OCI-LY7 (cell line): Measurements from ENCODE around the gene DIPK1C. TPM values are rescaled to one million over a fixed set of nuclear protein-coding genes. Genes with fewer than 3 reads are reported as not detected.

Experiments
- BruUV-seq: library from RNA; stranded (reverse); fragments of 400-500 nt; replicated peaks from 2 replicates; lab custom pipeline; 2021; lab: Mats Ljungman, UMichigan
- CTCF ChIA-PET: fragments of 300-600 bp; sonication (Branson Sonifier 250); formaldehyde crosslinking; loops from one replicate; lab custom pipeline; 2022; ENCODE audit warnings: antibody characterized with exemption; ENCODE audit not compliant: unreplicated experiment; lab: Charles Lee
- POLR2A ChIA-PET: fragments of 300-600 bp; sonication (Branson Sonifier 250); formaldehyde crosslinking; loops from one replicate; lab custom pipeline; 2022; ENCODE audit warnings: antibody characterized with exemption; lab: Charles Lee
- DNase-seq: peaks from one replicate; pipeline ENCODE4 v3.0.0-alpha.2; 2015; ENCODE audit warnings: low spot score
- H2AFZ ChIP-seq: fragments of 200-600 bp; sonication (generic), shearing (Covaris generic); 2 replicates; pipeline ENCODE4 v1.6.1; 2014; ENCODE audit warnings: mild to moderate bottlenecking, antibody characterized with exemption, low read length, moderate library complexity
- H3K27ac ChIP-seq: fragments of 200-600 bp; sonication (generic); 2 replicates; pipeline ENCODE4 v1.5.1; 2014; ENCODE audit warnings: mixed run types, low read depth, mild to moderate bottlenecking, moderate library complexity, low read length, inconsistent platforms; ENCODE audit not compliant: poor library complexity, severe bottlenecking
- H3K36me3 ChIP-seq: fragments of 200-600 bp; sonication (generic); 2 replicates; pipeline ENCODE4 v1.6.1; 2014; ENCODE audit warnings: mild to moderate bottlenecking, antibody characterized with exemption, low read length, moderate library complexity, mixed read lengths; ENCODE audit not compliant: insufficient read depth
- H3K4me1 ChIP-seq: fragments of 200-600 bp; sonication (generic); 2 replicates; pipeline ENCODE4 v1.5.1; 2014; ENCODE audit warnings: mild to moderate bottlenecking, low read length; ENCODE audit not compliant: insufficient read depth, poor library complexity, severe bottlenecking
- H3K4me2 ChIP-seq: fragments of 200-600 bp; sonication (generic); 2 replicates; pipeline ENCODE4 v1.6.1; 2014; ENCODE audit warnings: mild to moderate bottlenecking, low read length
- H3K4me3 ChIP-seq: fragments of 200-600 bp; sonication (generic); 2 replicates; pipeline ENCODE4 v1.5.1; 2014; ENCODE audit warnings: mild to moderate bottlenecking, low read depth, low read length; ENCODE audit not compliant: poor library complexity, severe bottlenecking
- H3K79me2 ChIP-seq: fragments of 200-600 bp; sonication (generic); 2 replicates; pipeline ENCODE4 v1.6.1; 2016; ENCODE audit warnings: low read depth, mild to moderate bottlenecking, low read length, moderate library complexity, mixed read lengths; ENCODE audit not compliant: insufficient read depth
- H3K9me2 ChIP-seq: fragments of 200-600 bp; sonication (generic); 2 replicates; pipeline ENCODE4 v1.6.1; 2016; ENCODE audit warnings: mild to moderate bottlenecking, low read length, mixed read lengths; ENCODE audit not compliant: insufficient read depth
- H3K9me3 ChIP-seq: fragments of 200-600 bp; sonication (generic); 2 replicates; pipeline ENCODE4 v1.6.1; 2014; ENCODE audit warnings: mild to moderate bottlenecking, mixed run types, low read length, mixed read lengths
- H4K20me1 ChIP-seq: fragments of 200-600 bp; sonication (generic); 2 replicates; pipeline ENCODE4 v1.6.1; 2014; ENCODE audit warnings: mild to moderate bottlenecking, antibody characterized with exemption, low read length, moderate library complexity, mixed read lengths; ENCODE audit not compliant: insufficient read depth
- CTCF ChIP-seq: fragments of 200-600 bp; sonication (generic); conservative IDR thresholded peaks from 2 replicates; pipeline ENCODE4 v1.5.1; 2014; ENCODE audit warnings: mild to moderate bottlenecking, antibody characterized with exemption, low read length, moderate library complexity, mixed read lengths
- EZH2phosphoT487 ChIP-seq: fragments of 200-600 bp; sonication (generic); IDR thresholded peaks from 2 replicates; pipeline ENCODE4 v1.6.1; 2018; ENCODE audit warnings: low read depth, borderline replicate concordance, mild to moderate bottlenecking, mixed run types, antibody characterized with exemption, low read length, moderate library complexity, mixed read lengths
- intact Hi-C: fragments of 100-400 bp; cut with micrococcal nuclease; formaldehyde crosslinking; loops from one replicate; pipeline ENCODE4 v1.10.0; 2022; ENCODE audit not compliant: unreplicated experiment
- total RNA-seq, 2 experiments: library from RNA; depleted of rRNA in 1 of 2; stranded (reverse); fragments of >200 nt in 1 of 2; shearing (Covaris generic) in 1 of 2; gene quantifications; 2 replicates each; pipeline ENCODE4 v1.2.3, GENCODE V29; 2014 to 2022

DIPK1C gene
- total RNA-seq, 2 experiments from 2014 or later, result not detected

GRCh38 chr18:74451148-74451547 lies 6.0 kb downstream of the DIPK1C start:
- Histone ChIP-seq H3K36me3 (no peaks in the 10 kb centered on the region), H3K4me3 (no peak overlapping the region), H3K9me3 (no peaks in the 10 kb centered on the region), H3K4me1 (no peaks in the 10 kb centered on the region), H3K9me2 (no peaks in the 10 kb centered on the region), H3K4me2 (no peak overlapping the region), H3K79me2 (no peaks in the 10 kb centered on the region), H2AFZ (no peak overlapping the region), H3K27ac (no peak overlapping the region), H4K20me1 (no peaks in the 10 kb centered on the region)
- no TSS peak for BruUV-seq
- ChIA-PET POLR2A (no interaction called here), CTCF (no interaction called here)
- no peak for DNase-seq
- intact Hi-C loops, result no loop called here
- TF ChIP-seq CTCF, result no peak
- no peak for TF ChIP-seq EZH2phosphoT487

GRCh38 chr18:74450626-74451025 lies 6.5 kb downstream of the DIPK1C start:
- Histone ChIP-seq H3K4me3 (no peak overlapping the region), H3K27ac (no peak overlapping the region), H3K9me3 (no peaks in the 10 kb centered on the region), H3K36me3 (no peaks in the 10 kb centered on the region), H3K9me2 (no peaks in the 10 kb centered on the region), H2AFZ (no peak overlapping the region), H3K4me1 (no peaks in the 10 kb centered on the region), H3K4me2 (no peak overlapping the region), H4K20me1 (no peaks in the 10 kb centered on the region), H3K79me2 (no peaks in the 10 kb centered on the region)
- CTCF ChIA-PET, result no interaction called here
- TF ChIP-seq CTCF, result no peak
- no peak for TF ChIP-seq EZH2phosphoT487
- no TSS peak for BruUV-seq
- intact Hi-C loops, result no loop called here
- DNase-seq, result no peak
- POLR2A ChIA-PET, result no interaction called here

- H3K79me2 ChIP-seq, result no peaks in the 10 kb centered on the region
- H3K9me2 ChIP-seq, result no peaks in the 10 kb centered on the region
- H3K36me3 ChIP-seq, result no peaks in the 10 kb centered on the region
- intact Hi-C loops, result no loop called here
- H3K4me1 ChIP-seq, result no peaks in the 10 kb centered on the region
- no peak overlapping the region for H3K27ac ChIP-seq
- no peak for DNase-seq
- no peaks in the 10 kb centered on the region for H3K9me3 ChIP-seq
- no peak for TF ChIP-seq CTCF
- TF ChIP-seq EZH2phosphoT487, result no peak
- H3K4me2 ChIP-seq, result no peak overlapping the region
- POLR2A ChIA-PET, result no interaction called here
- no peaks in the 10 kb centered on the region for H4K20me1 ChIP-seq
- no peak overlapping the region for H3K4me3 ChIP-seq
- H2AFZ ChIP-seq, result no peak overlapping the region
- no TSS peak for BruUV-seq
- CTCF ChIA-PET, result no interaction called here
Observed at GRCh38 chr18:74447404-74448152, 9.5 kb downstream of the DIPK1C start.
